SKM-1 treated with dmso at 0.1 percent for 144 hours (cell line): ENCODE results near the gene TPP1.

Experiments
- DNase-seq: peaks from one replicate; lab custom pipeline; 2025; ENCODE audit not compliant: unreplicated experiment; lab: John Stamatoyannopoulos, UW

The TPP1 gene

DNA sequence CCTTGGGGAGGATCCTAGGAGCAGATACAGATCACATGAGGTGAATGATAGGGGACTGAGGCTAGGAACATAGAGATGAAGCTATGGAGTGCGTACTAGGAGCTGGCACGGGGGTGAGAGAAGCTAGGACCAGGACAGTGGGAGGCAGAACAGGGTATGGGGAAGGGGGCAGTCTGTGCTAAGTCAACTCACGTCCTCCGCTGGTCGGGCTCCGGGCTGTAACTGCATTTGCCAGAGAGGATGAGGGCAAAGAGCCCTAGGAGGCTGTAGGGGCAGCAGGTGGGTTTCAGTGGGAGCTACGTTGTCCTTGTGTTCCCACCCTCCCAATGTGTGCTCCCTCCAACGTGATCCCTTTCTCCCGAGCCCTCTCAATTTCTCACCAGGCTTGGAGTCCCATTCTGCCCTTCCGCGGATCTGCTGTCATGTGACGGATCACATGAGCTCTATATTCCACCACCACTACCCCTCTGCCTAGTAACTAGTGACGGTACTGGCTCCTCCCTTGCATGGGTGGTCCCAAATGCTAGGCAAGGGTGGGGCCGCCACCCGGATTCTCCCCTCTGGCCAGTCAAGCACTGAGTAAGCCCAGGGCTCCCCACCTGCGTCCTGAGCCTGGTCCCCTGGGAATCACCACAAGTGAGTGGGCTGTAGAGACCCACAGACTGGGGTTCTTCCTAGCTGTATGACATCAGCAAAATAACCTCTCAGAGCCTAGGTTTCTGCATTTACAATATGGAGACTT, at the start of gene TPP1:
TSS of gene TPP1 (minus strand) at position 419 of the 742 bp plus-strand sequence. CDS start at position 397, 22 bp downstream.
- peak; percentile 88 for DNase-seq

GRCh38 chr11:6667733-6668374, 48.6 kb upstream of the TPP1 start:
- peak; percentile 49 for DNase-seq

- DNase-seq, result no peak
These were observed 47.3 kb upstream of the TPP1 start for GRCh38 chr11:6666302-6667183.

GRCh38 chr11:6664551-6664950, 45.3 kb upstream of the TPP1 start:
- DNase-seq, result no peak

DNA sequence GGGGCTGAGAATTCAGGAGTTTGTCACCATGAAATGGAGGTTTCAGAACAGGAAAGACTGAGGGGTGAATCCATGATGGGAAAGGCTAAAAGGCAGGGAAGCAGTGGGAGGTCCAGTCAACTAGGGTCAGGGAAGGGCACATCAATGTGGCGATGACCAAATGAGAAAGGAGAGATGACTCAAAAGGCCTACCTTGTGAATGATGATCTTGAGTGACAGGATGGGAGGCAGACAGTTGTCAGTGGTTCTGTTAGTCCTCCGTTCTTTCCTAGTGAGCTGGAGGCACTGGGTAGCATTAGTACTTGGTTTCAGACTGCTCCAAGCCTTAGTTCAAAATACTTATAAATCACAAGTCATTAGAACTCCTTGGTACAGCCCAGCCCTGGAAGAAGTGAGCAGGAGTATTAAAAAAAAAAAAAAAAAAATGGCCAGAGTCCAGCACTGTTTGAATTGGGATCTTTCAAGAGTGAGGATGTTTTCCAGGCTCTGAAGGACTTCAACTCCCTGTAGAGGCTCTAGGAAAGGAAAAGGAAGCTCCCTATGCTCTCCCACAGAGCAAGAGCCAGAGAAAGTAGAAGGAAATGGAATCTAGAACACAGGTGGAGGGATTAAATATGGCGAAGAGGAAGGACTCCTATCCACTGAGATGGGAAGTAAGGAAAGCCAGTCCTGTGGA, 44.7 kb upstream of the TPP1 start:
- no peak for DNase-seq

GRCh38 chr11:6660712-6661111, 41.5 kb upstream of the TPP1 start:
- DNase-seq, result no peak

GRCh38 chr11:6658647-6659046, 39.4 kb upstream of the TPP1 start:
- DNase-seq, result no peak

DNA sequence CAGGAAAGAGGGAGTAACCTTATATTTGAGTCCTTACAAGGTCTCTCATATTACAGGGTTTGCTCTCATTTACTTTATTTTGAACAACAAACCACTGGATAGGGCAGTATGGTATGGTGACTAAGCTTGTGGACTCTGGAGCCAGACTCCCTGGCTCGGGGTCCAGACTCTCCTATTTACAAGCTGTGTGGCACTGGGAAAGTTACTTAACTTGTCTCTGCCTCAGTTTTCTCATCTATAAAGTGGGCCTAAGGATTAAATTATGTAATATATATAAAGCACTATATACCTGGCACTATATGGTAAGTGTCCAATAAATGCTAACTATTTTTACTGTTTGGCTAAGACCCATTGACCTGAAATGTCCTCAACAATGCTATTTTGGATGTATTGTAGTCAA, 38.1 kb upstream of the TPP1 start:
- DNase-seq, result no peak

- no peak for DNase-seq
These were observed 37.7 kb upstream of the TPP1 start for GRCh38 chr11:6656936-6657335.

- DNase-seq, result no peak
These were observed 37.3 kb upstream of the TPP1 start for GRCh38 chr11:6656584-6656915.

GRCh38 chr11:6655790-6656583, 36.8 kb upstream of the TPP1 start, which contains the start of gene DCHS1:
Gene DCHS1 (minus strand): TSS chr11:6655809. CDS start chr11:6641613, 14,196 bp downstream.
- DNase-seq, result no peak

- no peak for DNase-seq
These were observed 36.0 kb upstream of the TPP1 start for GRCh38 chr11:6655020-6655789.

- DNase-seq, result no peak
These were observed 35.2 kb upstream of the TPP1 start for GRCh38 chr11:6654281-6655019.

DNA sequence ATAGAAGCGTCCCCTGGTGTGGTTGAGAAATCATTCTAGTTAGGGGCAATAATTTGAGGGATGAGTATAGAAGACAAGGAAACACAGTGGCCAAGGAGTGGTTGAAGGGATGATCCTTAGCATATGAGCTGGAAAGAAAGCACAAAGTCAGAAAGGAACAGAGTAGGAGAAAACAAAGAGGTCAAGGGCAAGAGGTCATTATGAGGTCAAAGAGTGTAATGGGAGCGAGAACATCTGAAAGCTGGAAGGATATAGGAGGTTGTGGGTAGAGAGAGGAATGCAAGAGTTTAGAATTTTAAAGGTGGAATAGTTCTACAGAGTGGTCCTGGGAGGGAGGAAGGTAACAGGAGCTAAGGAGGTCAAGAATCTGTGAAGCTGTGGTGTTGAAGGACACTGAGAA, 34.4 kb upstream of the TPP1 start:
- DNase-seq, result no peak

GRCh38 chr11:6653097-6653496, 33.9 kb upstream of the TPP1 start:
- DNase-seq, result no peak

DNA sequence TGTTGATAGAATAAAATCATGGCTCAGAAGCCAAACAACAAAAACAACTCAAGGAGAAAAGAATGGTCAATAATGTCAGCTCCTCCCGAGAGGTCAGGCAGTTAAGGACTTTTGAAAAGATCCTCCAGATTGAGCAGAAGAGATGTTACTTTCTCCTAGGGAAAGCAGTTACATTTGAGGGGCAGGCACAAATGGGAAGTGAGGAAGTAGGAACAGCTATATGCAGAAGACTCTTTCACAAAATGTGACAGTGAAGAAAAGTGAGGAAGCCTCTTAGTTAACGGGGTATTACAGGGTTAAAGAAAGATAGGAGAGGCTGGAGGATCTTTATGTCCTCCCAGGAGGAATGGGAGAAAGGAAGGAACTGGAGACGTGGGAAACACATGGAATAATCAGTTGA, 33.0 kb upstream of the TPP1 start:
- no peak for DNase-seq

DNA sequence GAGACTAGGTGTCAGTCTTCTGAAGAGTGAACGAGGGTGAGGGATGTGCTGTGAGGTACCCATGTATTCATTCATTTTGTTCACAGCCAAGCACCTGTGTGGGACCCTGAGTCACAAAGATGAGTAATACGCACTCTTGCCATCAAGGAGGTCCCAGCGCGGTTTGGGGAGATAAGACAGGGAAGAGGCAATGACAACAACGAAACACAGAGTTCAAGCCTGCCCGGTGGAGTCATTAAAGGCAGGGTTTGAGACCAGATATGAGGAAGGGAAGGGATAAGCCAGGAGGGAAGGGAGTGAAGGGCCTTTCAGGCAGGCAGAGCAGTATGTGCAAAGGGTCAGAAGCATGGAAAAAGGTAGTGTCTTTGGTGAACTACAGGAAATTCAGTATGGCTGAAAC, 31.8 kb upstream of the TPP1 start:
- no peak for DNase-seq

- DNase-seq, result no peak
These were observed 30.9 kb upstream of the TPP1 start for GRCh38 chr11:6650104-6650503.

DNA sequence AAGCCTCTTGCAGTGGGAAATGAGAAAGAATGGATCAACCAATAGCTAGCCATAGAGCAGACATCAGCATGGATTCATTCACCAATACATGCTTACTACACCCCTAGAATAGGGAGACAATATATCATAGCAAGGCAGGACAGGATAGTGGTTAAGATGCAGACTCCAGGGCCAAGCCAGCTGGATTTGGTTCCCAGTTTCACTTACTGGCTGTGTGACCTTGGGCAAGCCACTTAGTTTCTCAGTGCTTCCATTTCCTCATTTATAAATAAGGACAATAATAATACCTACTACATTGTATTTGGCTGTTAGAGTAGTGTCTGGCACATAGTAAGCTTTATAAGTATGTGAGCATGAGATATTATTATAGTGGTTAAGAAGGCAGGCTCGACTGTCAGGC, 29.3 kb upstream of the TPP1 start:
- peak; percentile 32 for DNase-seq
